Lung (tissue), 12 donors: ENCODE measurements around the gene ASTN2. TPM values are rescaled to one million over a fixed set of nuclear protein-coding genes. Genes with fewer than 3 reads are reported as not detected.

ENCODE experiments used
- ATAC-seq: fragments of 200-7000 bp; cut with Tn5 transposase; one replicate; pipeline ENCODE4 v1.9.1; 2020; ENCODE audit warnings: moderate number of reproducible peaks; ENCODE audit not compliant: insufficient read depth, low FRiP score
- DNase-seq, 3 donors: peaks; one replicate each; pipeline ENCODE4 v3.0.0-alpha.2; 2013 to 2017
- H3K27ac ChIP-seq, 2 donors: one replicate each; pipeline ENCODE4 v1.5.1; 2013; ENCODE audit warnings: mild to moderate bottlenecking in 2 of 2, moderate library complexity in 2 of 2, control low read depth in 1 of 2, inconsistent platforms in 1 of 2, low read depth in 1 of 2, low read length in 1 of 2
- H3K27me3 ChIP-seq, 3 donors: one replicate each; pipeline ENCODE4 v1.5.1; 2013; ENCODE audit warnings: low read length in 2 of 3; ENCODE audit not compliant: control insufficient read depth in 3 of 3, insufficient read depth in 3 of 3
- H3K36me3 ChIP-seq, 4 donors: one replicate each; pipeline ENCODE4 v1.5.1; 2013; ENCODE audit warnings: low read length in 4 of 4, mild to moderate bottlenecking in 1 of 4, moderate library complexity in 1 of 4; ENCODE audit not compliant: control insufficient read depth in 4 of 4, insufficient read depth in 4 of 4
- H3K4me1 ChIP-seq, 5 donors: one replicate each; pipeline ENCODE4 v1.5.1; 2013; ENCODE audit warnings: low read length in 5 of 5, mild to moderate bottlenecking in 2 of 5, moderate library complexity in 1 of 5; ENCODE audit not compliant: control insufficient read depth in 5 of 5, insufficient read depth in 5 of 5
- H3K4me3 ChIP-seq: one replicate; pipeline ENCODE4 v1.5.1; 2013; ENCODE audit warnings: mild to moderate bottlenecking, control low read depth, moderate library complexity
- H3K9ac ChIP-seq, 2 donors: one replicate each; pipeline ENCODE4 v1.5.1; 2013; ENCODE audit warnings: low read length in 2 of 2, control low read depth in 1 of 2; ENCODE audit not compliant: insufficient read depth in 1 of 2
- H3K9me3 ChIP-seq, 4 donors: one replicate each; pipeline ENCODE4 v1.5.1; 2013; ENCODE audit warnings: low read length in 3 of 4, mild to moderate bottlenecking in 1 of 4, moderate library complexity in 1 of 4; ENCODE audit not compliant: control insufficient read depth in 4 of 4, insufficient read depth in 3 of 4
- WGBS, 2 donors: extraction: QIAGEN DNeasy Blood & Tissue Kit; methylation state at CpG; one replicate each; pipeline ENCODE4 v1.1.7; 2013; 5-methylcytosine and 5-hydroxymethylcytosine counted together
- polyA plus RNA-seq, 2 donors: library from polyadenylated mRNA; stranded (reverse); fragments of 200-250 nt; gene quantifications; one replicate each; pipeline ENCODE4 v1.2.1, GENCODE V29; 2013
- total RNA-seq, 2 donors: library from RNA; depleted of rRNA in 1 of 2; stranded (reverse); fragments of >200 nt in 1 of 2; gene quantifications; one replicate each; pipeline ENCODE4 v1.2.1, GENCODE V29; 2014 to 2021
- TF ChIP-seq, protein P1 (sequence below): IDR thresholded peaks from 2 replicates; pipeline ENCODE4 v1.5.1; 2012; ENCODE audit warnings: mild to moderate bottlenecking; ENCODE audit errors: control extremely low read depth, extremely low read depth
- donor health status: control.
- donor health status: control.
- donor health status: Bipolar disorder and iron deficiency.
- donor health status: healthy.
- donor health status: DM: yes; HTN: yes; CAD: no.

The ASTN2 gene
- total and polyA plus RNA-seq, 4 donors: 1.4 to 7.0 (median 3.3) TPM

DNA sequence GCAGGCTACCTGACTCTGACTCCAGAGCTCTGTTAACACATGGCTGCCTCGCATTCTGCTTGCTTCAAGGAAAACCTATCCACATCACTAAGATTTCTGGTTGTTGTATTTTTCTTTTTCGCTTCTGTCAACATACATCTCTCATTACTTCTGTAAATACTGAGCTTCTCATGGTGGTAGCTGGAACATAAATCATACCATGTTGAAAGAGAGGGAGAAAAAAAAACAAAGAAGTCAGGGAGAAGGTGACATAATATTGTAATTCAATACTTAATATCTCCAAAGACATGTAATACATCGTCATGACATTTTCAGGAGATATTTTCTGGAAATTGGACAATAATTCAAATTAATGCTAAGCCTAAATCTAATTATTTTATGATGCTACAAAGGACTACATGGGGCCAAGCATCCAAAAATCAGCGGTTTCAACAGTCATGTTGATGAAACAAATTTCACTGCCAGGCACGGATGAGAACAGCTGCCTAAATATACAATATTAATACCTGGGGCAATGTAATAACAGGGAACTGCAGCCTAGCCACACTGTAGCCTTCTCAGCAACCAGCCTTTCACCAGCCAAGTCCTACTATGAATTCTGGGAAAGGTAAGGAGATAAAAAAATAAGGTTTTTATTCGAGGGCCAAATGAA, 395.8 kb downstream of the ASTN2 start:
- TF ChIP-seq, protein P1, sequence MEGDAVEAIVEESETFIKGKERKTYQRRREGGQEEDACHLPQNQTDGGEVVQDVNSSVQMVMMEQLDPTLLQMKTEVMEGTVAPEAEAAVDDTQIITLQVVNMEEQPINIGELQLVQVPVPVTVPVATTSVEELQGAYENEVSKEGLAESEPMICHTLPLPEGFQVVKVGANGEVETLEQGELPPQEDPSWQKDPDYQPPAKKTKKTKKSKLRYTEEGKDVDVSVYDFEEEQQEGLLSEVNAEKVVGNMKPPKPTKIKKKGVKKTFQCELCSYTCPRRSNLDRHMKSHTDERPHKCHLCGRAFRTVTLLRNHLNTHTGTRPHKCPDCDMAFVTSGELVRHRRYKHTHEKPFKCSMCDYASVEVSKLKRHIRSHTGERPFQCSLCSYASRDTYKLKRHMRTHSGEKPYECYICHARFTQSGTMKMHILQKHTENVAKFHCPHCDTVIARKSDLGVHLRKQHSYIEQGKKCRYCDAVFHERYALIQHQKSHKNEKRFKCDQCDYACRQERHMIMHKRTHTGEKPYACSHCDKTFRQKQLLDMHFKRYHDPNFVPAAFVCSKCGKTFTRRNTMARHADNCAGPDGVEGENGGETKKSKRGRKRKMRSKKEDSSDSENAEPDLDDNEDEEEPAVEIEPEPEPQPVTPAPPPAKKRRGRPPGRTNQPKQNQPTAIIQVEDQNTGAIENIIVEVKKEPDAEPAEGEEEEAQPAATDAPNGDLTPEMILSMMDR: no peak
- Histone ChIP-seq H3K4me3 (no peak overlapping the region), H3K27ac (no peak overlapping the region), H3K27me3 (no peaks in the 10 kb centered on the region), H3K4me1 (no peaks in the 10 kb centered on the region), H3K9ac (no peak overlapping the region), H3K9me3 (no peaks in the 10 kb centered on the region), H3K36me3 (no peaks in the 10 kb centered on the region)
- no peak for ATAC-seq
- WGBS, 2 donors: 81 to 87% methylated on average over 6 of the region's 6 CpGs
- DNase-seq: no peak

DNA sequence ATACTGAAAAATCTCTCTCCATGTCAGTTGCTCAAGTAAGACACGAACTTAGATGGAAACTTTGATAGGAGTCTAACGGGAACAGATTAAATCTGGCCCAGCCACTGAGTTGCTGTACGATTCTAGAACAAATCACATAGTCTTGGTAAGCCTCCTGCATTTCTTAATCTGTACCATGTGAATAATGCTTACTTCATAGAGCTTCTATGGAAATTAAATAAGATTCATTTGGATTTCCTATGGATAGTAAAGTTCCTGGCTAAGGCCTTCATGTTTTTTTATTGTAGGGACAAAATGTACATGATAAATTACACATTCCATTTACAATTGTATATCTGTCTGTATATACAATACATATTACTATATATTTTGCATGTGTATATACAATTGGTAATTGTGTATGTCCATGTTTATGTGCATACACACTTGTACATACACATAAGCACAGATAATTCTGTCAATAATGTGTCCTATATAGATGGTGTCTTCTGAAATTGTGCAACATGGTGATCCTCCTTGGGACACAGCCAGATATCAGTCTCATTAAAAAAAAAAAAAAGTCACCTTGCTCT, 397.4 kb downstream of the ASTN2 start:
- H3K27me3 ChIP-seq: no peaks in the 10 kb centered on the region
- DNase-seq (no peak), ATAC-seq (no peak)
- H3K9ac ChIP-seq: no peak overlapping the region
- H3K4me1 ChIP-seq: no peaks in the 10 kb centered on the region
- TF ChIP-seq, protein P1: no peak
- WGBS, 2 donors: 60 to 73% methylated on average over 3 of the region's 3 CpGs
- H3K36me3 ChIP-seq: no peaks in the 10 kb centered on the region
- no peak overlapping the region for H3K4me3 ChIP-seq
- H3K9me3 ChIP-seq: no peaks in the 10 kb centered on the region
- H3K27ac ChIP-seq: no peak overlapping the region

DNA sequence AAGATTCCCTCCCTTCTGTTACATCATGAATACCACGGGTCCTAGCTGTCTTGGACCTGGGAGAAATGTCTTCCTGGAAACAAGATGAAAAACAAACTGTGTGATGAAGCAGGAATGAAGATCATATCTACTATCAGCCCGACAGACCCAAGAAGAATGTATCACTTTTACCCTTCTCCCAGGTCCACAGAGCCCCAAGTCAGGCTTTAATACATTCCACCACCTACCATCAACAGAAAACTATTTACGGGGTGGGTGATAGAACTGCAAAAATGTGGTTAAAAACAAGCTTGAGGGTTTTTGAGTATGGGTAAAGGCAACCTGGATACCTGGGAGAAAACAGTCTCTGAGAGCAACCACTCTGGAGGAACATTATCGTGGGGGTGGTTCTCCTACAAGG, 400.8 kb downstream of the ASTN2 start:
- Histone ChIP-seq H3K9me3 (no peaks in the 10 kb centered on the region), H3K9ac (no peak overlapping the region), H3K4me1 (no peaks in the 10 kb centered on the region), H3K27ac (no peak overlapping the region), H3K27me3 (no peaks in the 10 kb centered on the region), H3K36me3 (no peaks in the 10 kb centered on the region), H3K4me3 (no peak overlapping the region)
- ATAC-seq (no peak), DNase-seq (no peak)
- TF ChIP-seq, protein P1: no peak
- 74 to 88% methylated on average over 4 of the region's 4 CpGs for WGBS, 2 donors
